HEK293 (cell line): ENCODE results near the gene ZC3H8.

Experiments used
- CTCF ChIA-PET: fragments of 350-600 bp; formaldehyde crosslinking; extraction: SDS; loops from one replicate; lab custom pipeline; 2021; ENCODE audit warnings: antibody characterized with exemption; lab: Yijun Ruan, JAX
- POLR2A ChIA-PET: fragments of 300-600 bp; formaldehyde crosslinking; extraction: SDS; loops from one replicate; lab custom pipeline; 2020; ENCODE audit warnings: antibody characterized with exemption, inconsistent platforms; lab: Yijun Ruan, JAX
- H3K27ac ChIP-seq: fragments of 200-500 bp; sonication (Bioruptor generic); 2 replicates; pipeline ENCODE4 v1.5.1; 2014; ENCODE audit warnings: low read depth, low read length, control low read depth, inconsistent platforms; ENCODE audit errors: extremely low read depth
- H3K36me3 ChIP-seq, 2 experiments: fragments of 200-500 bp in 1 of 2; sonication (Bioruptor generic) in 1 of 2; 1 replicate in 1 of 2; 2 replicates in 1 of 2; pipeline ENCODE4 v1.5.1; 2014 to 2017; ENCODE audit warnings: inconsistent platforms in 2 of 2, low read length in 2 of 2; ENCODE audit not compliant: control insufficient read depth in 2 of 2, insufficient read depth in 1 of 2
- H3K4me1 ChIP-seq: fragments of 200-500 bp; sonication (Bioruptor generic); 2 replicates; pipeline ENCODE4 v1.5.1; 2014; ENCODE audit warnings: mild to moderate bottlenecking, low read length, inconsistent platforms; ENCODE audit not compliant: control insufficient read depth, insufficient read depth
- H3K4me3 ChIP-seq: 2 replicates; pipeline ENCODE4 v1.5.1; 2011; ENCODE audit warnings: low read depth, mild to moderate bottlenecking, control low read depth, low read length, moderate library complexity
- H3K9me3 ChIP-seq: fragments of 200-500 bp; sonication (Bioruptor generic); 2 replicates; pipeline ENCODE4 v1.5.1; 2014; ENCODE audit warnings: low read depth, low read length, inconsistent platforms; ENCODE audit not compliant: control insufficient read depth, insufficient read depth
- ATF2 ChIP-seq: fragments of 450-650 bp; formaldehyde crosslinking; IDR thresholded peaks from 2 replicates; pipeline ENCODE4 v1.5.1; 2016; ENCODE audit warnings: missing biosample characterization, missing genetic modification characterization, low read depth
- HOXC10 ChIP-seq: sonication (generic); formaldehyde crosslinking; IDR thresholded peaks from 2 replicates; pipeline ENCODE4 v1.8.1; 2023; ENCODE audit warnings: mild to moderate bottlenecking, missing genetic modification reagents
- MZF1 ChIP-seq: fragments of 450-650 bp; formaldehyde crosslinking; IDR thresholded peaks from 2 replicates; pipeline ENCODE4 v1.5.1; 2017; ENCODE audit warnings: missing biosample characterization, missing genetic modification characterization, borderline replicate concordance
- PRDM1 ChIP-seq: fragments of 450-650 bp; formaldehyde crosslinking; IDR thresholded peaks from 2 replicates; pipeline ENCODE4; 2016; ENCODE audit warnings: missing biosample characterization, missing genetic modification characterization
- SCRT2 ChIP-seq: fragments of 450-650 bp; formaldehyde crosslinking; IDR thresholded peaks from 2 replicates; pipeline ENCODE4 v1.5.1; 2016; ENCODE audit warnings: missing biosample characterization, missing genetic modification characterization
- YY2 ChIP-seq: fragments of 450-650 bp; formaldehyde crosslinking; IDR thresholded peaks from 2 replicates; pipeline ENCODE4 v1.5.1; 2016; ENCODE audit warnings: missing biosample characterization, missing genetic modification characterization
- ZNF10 ChIP-seq: fragments of 450-650 bp; formaldehyde crosslinking; IDR thresholded peaks from 2 replicates; pipeline ENCODE4 v1.5.1; 2017; ENCODE audit warnings: missing biosample characterization, missing genetic modification characterization
- ZNF155 ChIP-seq: fragments of 450-650 bp; formaldehyde crosslinking; IDR thresholded peaks from 2 replicates; pipeline ENCODE4 v1.5.1; 2016; ENCODE audit warnings: missing biosample characterization, missing genetic modification characterization
- ZNF23 ChIP-seq: fragments of 450-650 bp; formaldehyde crosslinking; IDR thresholded peaks from 2 replicates; pipeline ENCODE4 v1.5.1; 2016; ENCODE audit warnings: missing biosample characterization, missing genetic modification characterization, borderline replicate concordance
- ZNF24 ChIP-seq: fragments of 450-650 bp; formaldehyde crosslinking; IDR thresholded peaks from 2 replicates; pipeline ENCODE4 v1.5.1; 2016; ENCODE audit warnings: missing biosample characterization, missing genetic modification characterization
- ZNF26 ChIP-seq: fragments of 450-650 bp; formaldehyde crosslinking; IDR thresholded peaks from 2 replicates; pipeline ENCODE4 v1.5.1; 2016; ENCODE audit warnings: missing biosample characterization, missing genetic modification characterization
- ZNF292 ChIP-seq: fragments of 450-650 bp; formaldehyde crosslinking; IDR thresholded peaks from 2 replicates; pipeline ENCODE4 v1.5.1; 2016; ENCODE audit warnings: low read depth, missing biosample characterization, missing genetic modification characterization, borderline replicate concordance
- ZNF324 ChIP-seq: fragments of 450-650 bp; formaldehyde crosslinking; IDR thresholded peaks from 2 replicates; pipeline ENCODE4 v1.5.1; 2016; ENCODE audit warnings: missing biosample characterization, missing genetic modification characterization
- ZNF426 ChIP-seq: fragments of 450-650 bp; formaldehyde crosslinking; IDR thresholded peaks from 2 replicates; pipeline ENCODE4 v1.5.1; 2017; ENCODE audit warnings: missing biosample characterization, missing genetic modification characterization, mild to moderate bottlenecking, inconsistent platforms, moderate library complexity
- ZNF513 ChIP-seq: fragments of 450-650 bp; IDR thresholded peaks from 2 replicates; pipeline ENCODE4 v1.5.1; 2018; ENCODE audit warnings: missing biosample characterization, missing genetic modification characterization
- ZNF514 ChIP-seq: fragments of 450-650 bp; formaldehyde crosslinking; IDR thresholded peaks from 2 replicates; pipeline ENCODE4 v1.5.1; 2016; ENCODE audit warnings: missing biosample characterization, missing genetic modification characterization
- ZNF558 ChIP-seq: fragments of 450-650 bp; formaldehyde crosslinking; IDR thresholded peaks from 2 replicates; pipeline ENCODE4 v1.5.1; 2016; ENCODE audit warnings: missing biosample characterization, missing genetic modification characterization
- ZNF654 ChIP-seq: fragments of 450-650 bp; formaldehyde crosslinking; IDR thresholded peaks from 2 replicates; pipeline ENCODE4 v1.5.1; 2016; ENCODE audit warnings: low read depth, missing biosample characterization, missing genetic modification characterization
- TF ChIP-seq, protein P1 (sequence below): fragments of 450-650 bp; formaldehyde crosslinking; IDR thresholded peaks from 2 replicates; pipeline ENCODE4 v1.5.1; 2016; ENCODE audit warnings: missing biosample characterization, missing genetic modification characterization
- TF ChIP-seq, protein P2 (sequence below): fragments of 450-650 bp; formaldehyde crosslinking; IDR thresholded peaks from 2 replicates; pipeline ENCODE4 v1.5.1; 2016; ENCODE audit warnings: missing biosample characterization, missing genetic modification characterization

Gene ZC3H8

DNA sequence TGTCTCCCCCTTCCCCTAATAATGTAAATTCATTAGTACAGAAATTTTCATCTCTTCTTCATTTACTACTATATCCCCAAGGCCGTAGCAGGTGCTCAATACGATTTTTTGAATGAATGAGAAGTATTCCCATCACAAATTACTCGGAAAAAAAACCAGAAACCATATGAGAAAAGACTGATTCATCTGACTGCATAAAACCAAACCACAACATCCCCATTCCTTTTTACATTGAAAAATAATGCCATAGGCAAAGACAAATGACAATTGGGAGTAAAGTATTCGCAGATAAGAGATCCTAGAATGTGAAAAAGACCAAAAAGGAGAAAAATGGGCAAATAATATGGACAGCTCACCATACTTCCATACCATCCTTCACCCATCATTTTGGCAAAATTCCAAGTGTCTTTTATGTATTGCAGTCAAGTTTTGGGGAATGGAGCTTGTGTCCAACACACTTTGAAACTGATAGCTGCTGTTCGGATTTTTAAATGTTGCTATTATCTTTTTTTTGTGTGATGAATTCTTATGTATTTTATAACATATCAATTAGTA, 1.5 kb downstream of the ZC3H8 start:
- TF ChIP-seq ZNF513 (tag by site-specific recombination) (no peak), ZNF24 (tag by site-specific recombination) (no peak), ZNF292 (tag by site-specific recombination) (no peak), ZNF155 (tag by site-specific recombination) (no peak), MZF1 (tag by site-specific recombination) (no peak), ZNF23 (tag by site-specific recombination) (no peak), ZNF10 (tag by site-specific recombination) (no peak), ZNF324 (tag by site-specific recombination) (no peak)
- no peaks in the 10 kb centered on the region for H3K9me3 ChIP-seq
- no peak overlapping the region for H3K27ac ChIP-seq
- no peak overlapping the region for H3K4me3 ChIP-seq
- H3K36me3 ChIP-seq = peaks cover 9 to 10% of the 10 kb centered on the region in 2 experiments; a peak in 2 of 3 replicates
- POLR2A ChIA-PET = interaction anchor here (0.5 kb wide), 1 partner anchor 118 kb away, joined by 3 read pairs; no protein-coding TSS in a partner anchor
- CTCF ChIA-PET = no interaction called here
- H3K4me1 ChIP-seq = 0 out of 2 replicates have a peak, but pooled peaks cover 3% of the 10 kb centered on the region

DNA sequence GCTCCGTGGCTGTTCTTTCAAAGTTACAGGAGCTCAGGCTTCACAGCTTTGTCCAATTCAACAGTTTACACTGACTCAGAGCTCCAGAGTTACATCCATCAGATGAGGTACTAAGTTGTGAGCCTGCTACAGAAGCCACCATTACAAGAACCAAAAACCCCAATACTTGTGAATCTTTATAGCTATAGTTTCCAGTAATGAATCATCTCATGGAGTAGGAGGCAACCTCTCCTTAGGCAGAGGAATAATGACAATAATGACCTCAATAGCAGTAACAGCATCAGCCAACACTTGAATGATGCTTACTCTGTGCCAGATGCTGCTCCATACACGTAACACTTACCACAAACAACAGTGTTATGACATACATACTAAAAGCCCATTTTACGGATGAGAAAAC, 3.6 kb downstream of the ZC3H8 start:
- CTCF ChIA-PET = interaction anchor here (0.9 kb wide), 2 partner anchors 8 to 35 kb away, joined by 3 read pairs; no protein-coding TSS in a partner anchor
- no peak for TF ChIP-seq ATF2 (tag by site-specific recombination)
- TF ChIP-seq SCRT2 (tag by site-specific recombination) = 0 out of 2 replicates have a peak, but pooled peaks have one; percentile 23
- TF ChIP-seq, all 188 proteins: peak for 1
- Histone ChIP-seq H3K4me3 (no peak overlapping the region), H3K36me3 (peaks cover 25 to 29% of the 10 kb centered on the region in 2 experiments; a peak in 2 of 3 replicates), H3K4me1 (0 out of 2 replicates have a peak, but pooled peaks cover 3% of the 10 kb centered on the region), H3K27ac (no peak overlapping the region), H3K9me3 (no peaks in the 10 kb centered on the region)
- POLR2A ChIA-PET = no interaction called here

- POLR2A ChIA-PET = no interaction called here
- peaks cover 22 to 67% of the 10 kb centered on the region in 2 experiments; a peak in 2 of 3 replicates for H3K36me3 ChIP-seq
- H3K4me1 ChIP-seq = peaks cover 4% of the 10 kb centered on the region
- TF ChIP-seq PRDM1 (tag by site-specific recombination) (0 out of 2 replicates have a peak, but pooled peaks have one; percentile 28), ZNF426 (tag by site-specific recombination) (no peak)
- TF ChIP-seq, all 188 proteins: peak for 1
- Histone ChIP-seq H3K27ac (no peak overlapping the region), H3K4me3 (no peak overlapping the region), H3K9me3 (no peaks in the 10 kb centered on the region)
- CTCF ChIA-PET = interaction anchor here (1.4 kb wide), 1 partner anchor 15 kb away, joined by 3 read pairs; no protein-coding TSS in a partner anchor
Observed at GRCh38 chr2:112244854-112245253, 10.0 kb downstream of the ZC3H8 start.

- Histone ChIP-seq H3K4me3 (no peak overlapping the region), H3K4me1 (peaks cover 4% of the 10 kb centered on the region), H3K27ac (no peak overlapping the region), H3K36me3 (peaks cover 14 to 57% of the 10 kb centered on the region in 2 experiments; a peak in 2 of 3 replicates), H3K9me3 (no peaks in the 10 kb centered on the region)
- POLR2A ChIA-PET = interaction anchor here (1.4 to 1.7 kb wide), 2 partner anchors 11 to 30 kb away, joined by 5 to 10 read pairs; partner anchors contain the start of gene ZC3H8
- no peak for TF ChIP-seq ZNF654 (tag by site-specific recombination)
- no peak for TF ChIP-seq HOXC10 (CRISPR knock-in tag)
- no peak for TF ChIP-seq ZNF26 (tag by site-specific recombination)
- no peak for TF ChIP-seq ZNF558 (tag by site-specific recombination)
- TF ChIP-seq, protein P1, sequence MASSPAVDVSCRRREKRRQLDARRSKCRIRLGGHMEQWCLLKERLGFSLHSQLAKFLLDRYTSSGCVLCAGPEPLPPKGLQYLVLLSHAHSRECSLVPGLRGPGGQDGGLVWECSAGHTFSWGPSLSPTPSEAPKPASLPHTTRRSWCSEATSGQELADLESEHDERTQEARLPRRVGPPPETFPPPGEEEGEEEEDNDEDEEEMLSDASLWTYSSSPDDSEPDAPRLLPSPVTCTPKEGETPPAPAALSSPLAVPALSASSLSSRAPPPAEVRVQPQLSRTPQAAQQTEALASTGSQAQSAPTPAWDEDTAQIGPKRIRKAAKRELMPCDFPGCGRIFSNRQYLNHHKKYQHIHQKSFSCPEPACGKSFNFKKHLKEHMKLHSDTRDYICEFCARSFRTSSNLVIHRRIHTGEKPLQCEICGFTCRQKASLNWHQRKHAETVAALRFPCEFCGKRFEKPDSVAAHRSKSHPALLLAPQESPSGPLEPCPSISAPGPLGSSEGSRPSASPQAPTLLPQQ (tag by site-specific recombination) = no peak
- TF ChIP-seq, protein P2, sequence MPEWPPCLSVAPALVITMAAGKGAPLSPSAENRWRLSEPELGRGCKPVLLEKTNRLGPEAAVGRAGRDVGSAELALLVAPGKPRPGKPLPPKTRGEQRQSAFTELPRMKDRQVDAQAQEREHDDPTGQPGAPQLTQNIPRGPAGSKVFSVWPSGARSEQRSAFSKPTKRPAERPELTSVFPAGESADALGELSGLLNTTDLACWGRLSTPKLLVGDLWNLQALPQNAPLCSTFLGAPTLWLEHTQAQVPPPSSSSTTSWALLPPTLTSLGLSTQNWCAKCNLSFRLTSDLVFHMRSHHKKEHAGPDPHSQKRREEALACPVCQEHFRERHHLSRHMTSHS = no peak
- no peak for TF ChIP-seq ZNF514 (tag by site-specific recombination)
- TF ChIP-seq YY2 (tag by site-specific recombination) = no peak
- CTCF ChIA-PET = interaction anchor here (0.8 to 1.0 kb wide), 2 partner anchors 8 to 12 kb away, joined by 3 to 4 read pairs; partner anchors contain the start of gene ZC3H8
Observed at GRCh38 chr2:112243233-112243632, 11.6 kb downstream of the ZC3H8 start.
